ENCODE data around the gene FAM13A.

The FAM13A gene

GRCh38 chr4:89056292-89056952 is 563 bp downstream of the FAM13A start:
- TF ChIP-seq CTCF (IDR thresholded peaks at IDR 0.05; ENCODE audit: low read depth, low read length): no peak
- peak overlapping the region; percentile 67 for H3K4me3 ChIP-seq (ENCODE audit: low read depth, low read length)

- peak overlapping the region; percentile 67 for H3K4me3 ChIP-seq (ENCODE audit: low read depth, low read length)
These were observed 1.6 kb downstream of the FAM13A start for GRCh38 chr4:89055157-89056080.

GRCh38 chr4:89054627-89055026 is 2.4 kb downstream of the FAM13A start:
- H3K4me3 ChIP-seq (ENCODE audit: low read depth, low read length): no peak overlapping the region
- no peak for TF ChIP-seq CTCF (IDR thresholded peaks at IDR 0.05; ENCODE audit: low read depth, low read length)

More at GRCh38 chr4:89055157-89056080, 1.6 kb downstream of the FAM13A start:
- no peak for TF ChIP-seq CTCF (IDR thresholded peaks at IDR 0.05; ENCODE audit: low read depth, low read length)

- TF ChIP-seq CTCF (IDR thresholded peaks at IDR 0.05; ENCODE audit: low read depth, low read length): no peak
These were observed 7.1 kb downstream of the FAM13A start for GRCh38 chr4:89049853-89050252.

GRCh38 chr4:89048906-89049601 is 7.9 kb downstream of the FAM13A start:
- no peak overlapping the region for H3K4me3 ChIP-seq (ENCODE audit: low read depth, low read length)
- no peak for TF ChIP-seq CTCF (IDR thresholded peaks at IDR 0.05; ENCODE audit: low read depth, low read length)

More at GRCh38 chr4:89049853-89050252, 7.1 kb downstream of the FAM13A start:
- no peak overlapping the region for H3K4me3 ChIP-seq (ENCODE audit: low read depth, low read length)

GRCh38 chr4:89044147-89044900 is 12.7 kb downstream of the FAM13A start:
- TF ChIP-seq CTCF (IDR thresholded peaks at IDR 0.05; ENCODE audit: low read depth, low read length): no peak

More at GRCh38 chr4:89044147-89044900, 12.7 kb downstream of the FAM13A start:
- H3K4me3 ChIP-seq (ENCODE audit: low read depth, low read length): no peak overlapping the region
